ENCODE data around the gene RHCE. TPM values are rescaled to one million over a fixed set of nuclear protein-coding genes. Genes with fewer than 3 reads are reported as not detected.

Gene RHCE
- total RNA-seq, 1 donor from 2014 or later = not detected

DNA sequence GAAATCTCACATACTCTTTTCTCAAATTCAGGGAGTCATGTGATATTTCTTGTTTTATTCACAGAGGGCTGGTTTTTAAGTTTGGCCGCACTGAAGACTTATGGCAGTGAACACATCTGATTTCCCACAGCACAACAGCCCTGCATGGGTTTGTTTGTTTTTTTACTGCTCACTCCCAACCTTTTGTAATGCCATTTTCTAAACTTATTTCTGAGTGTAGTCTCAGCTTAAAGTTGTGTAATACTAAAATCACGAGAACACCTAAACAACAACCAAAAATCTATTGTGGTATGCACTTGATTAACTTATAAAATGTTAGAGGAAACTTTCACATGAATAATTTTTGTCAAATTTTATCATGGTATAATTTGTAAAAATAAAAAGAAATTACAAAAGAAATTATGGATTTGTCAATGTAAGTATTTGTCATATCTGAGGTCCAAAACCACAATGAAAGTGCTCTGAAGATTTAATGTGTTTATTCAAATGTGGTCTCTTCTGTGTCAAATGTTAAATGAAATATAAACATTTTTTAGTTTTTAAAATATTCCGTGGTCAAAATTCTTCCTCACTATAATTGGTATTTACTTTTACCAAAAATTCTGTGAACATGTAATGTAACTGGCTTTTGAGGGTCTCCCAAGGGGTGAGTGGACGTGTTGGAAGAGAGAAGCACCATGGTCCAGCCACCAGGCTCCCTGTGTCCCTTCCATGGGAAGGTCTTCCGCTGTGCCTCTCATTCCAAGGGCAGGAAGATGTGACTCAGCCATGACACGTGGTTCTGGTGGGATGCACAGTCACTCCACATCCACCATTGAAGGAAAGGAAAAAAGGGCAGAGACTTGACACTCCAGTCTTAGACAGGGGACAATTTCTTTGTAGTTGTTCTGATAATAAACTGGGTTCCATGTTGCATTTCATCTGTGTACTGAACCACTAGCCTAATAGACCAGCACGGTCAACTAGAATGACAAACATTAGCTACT is 59.7 kb downstream of the RHCE start:
- Mint-ChIP-seq H3K36me3 (ENCODE audit: low read depth) (peaks cover 48% of the 10 kb centered on the region), H3K27me3 (no peaks in the 10 kb centered on the region), H3K4me1 (no peaks in the 10 kb centered on the region), H3K9me3 (no peaks in the 10 kb centered on the region), H3K27ac (no peak overlapping the region), H3K4me3 (no peak overlapping the region)
- intact Hi-C loops (cut with micrococcal nuclease) = no loop called here
- POLR2A ChIA-PET = no interaction called here
- DNase-seq = no peak
- no peak for ATAC-seq (ENCODE audit: low read depth)
- CTCF ChIA-PET = no interaction called here
- TF ChIP-seq, protein P1, sequence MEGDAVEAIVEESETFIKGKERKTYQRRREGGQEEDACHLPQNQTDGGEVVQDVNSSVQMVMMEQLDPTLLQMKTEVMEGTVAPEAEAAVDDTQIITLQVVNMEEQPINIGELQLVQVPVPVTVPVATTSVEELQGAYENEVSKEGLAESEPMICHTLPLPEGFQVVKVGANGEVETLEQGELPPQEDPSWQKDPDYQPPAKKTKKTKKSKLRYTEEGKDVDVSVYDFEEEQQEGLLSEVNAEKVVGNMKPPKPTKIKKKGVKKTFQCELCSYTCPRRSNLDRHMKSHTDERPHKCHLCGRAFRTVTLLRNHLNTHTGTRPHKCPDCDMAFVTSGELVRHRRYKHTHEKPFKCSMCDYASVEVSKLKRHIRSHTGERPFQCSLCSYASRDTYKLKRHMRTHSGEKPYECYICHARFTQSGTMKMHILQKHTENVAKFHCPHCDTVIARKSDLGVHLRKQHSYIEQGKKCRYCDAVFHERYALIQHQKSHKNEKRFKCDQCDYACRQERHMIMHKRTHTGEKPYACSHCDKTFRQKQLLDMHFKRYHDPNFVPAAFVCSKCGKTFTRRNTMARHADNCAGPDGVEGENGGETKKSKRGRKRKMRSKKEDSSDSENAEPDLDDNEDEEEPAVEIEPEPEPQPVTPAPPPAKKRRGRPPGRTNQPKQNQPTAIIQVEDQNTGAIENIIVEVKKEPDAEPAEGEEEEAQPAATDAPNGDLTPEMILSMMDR (IDR thresholded peaks at IDR 0.05) = no peak

DNA sequence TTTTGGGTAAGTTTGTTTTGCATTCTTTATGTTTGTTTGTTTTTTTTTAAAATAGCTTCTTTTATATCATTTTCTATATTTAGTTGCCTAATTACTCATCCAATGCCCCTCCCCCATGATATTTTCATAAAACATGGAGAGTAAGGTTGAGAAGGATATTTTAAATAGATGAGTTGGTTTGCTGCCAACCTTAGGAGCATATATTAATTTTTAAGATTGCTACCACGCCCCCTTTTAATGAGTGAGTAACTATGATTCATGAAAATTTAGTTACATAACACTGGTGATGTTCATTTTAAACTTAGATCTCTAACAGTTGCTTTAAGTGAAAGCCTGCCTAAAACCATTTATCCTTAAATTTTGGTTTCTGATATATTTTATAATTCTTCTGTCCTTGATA is 63.8 kb downstream of the RHCE start:
- ChIA-PET POLR2A (no interaction called here), CTCF (no interaction called here)
- Mint-ChIP-seq H3K27me3 (no peaks in the 10 kb centered on the region), H3K4me1 (no peaks in the 10 kb centered on the region), H3K27ac (no peak overlapping the region), H3K9me3 (no peaks in the 10 kb centered on the region), H3K4me3 (no peak overlapping the region), H3K36me3 (ENCODE audit: low read depth) (peaks cover 67% of the 10 kb centered on the region)
- ATAC-seq (ENCODE audit: low read depth) = no peak
- TF ChIP-seq, protein P1 (IDR thresholded peaks at IDR 0.05) = no peak
- intact Hi-C loops (cut with micrococcal nuclease) = no loop called here
- no peak for DNase-seq

DNA sequence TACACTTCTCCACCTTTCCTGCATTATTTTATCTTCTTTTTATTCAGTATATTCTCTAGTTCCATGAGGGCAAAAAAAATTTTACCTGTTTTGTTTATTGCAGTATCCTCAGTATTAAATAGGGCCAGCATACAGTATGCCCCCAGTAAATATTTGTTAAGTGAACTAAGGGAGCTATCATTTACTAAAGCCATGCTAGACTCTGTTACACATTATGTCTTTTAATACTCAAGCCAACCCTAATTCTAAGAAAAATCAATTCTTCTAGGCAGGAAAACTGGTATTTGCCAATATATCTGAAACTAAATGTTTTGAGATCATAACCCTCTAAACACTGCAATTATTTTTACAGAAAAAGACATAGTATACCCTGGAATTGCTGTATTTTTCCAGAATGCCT is 64.2 kb downstream of the RHCE start:
- H3K36me3 Mint-ChIP-seq (ENCODE audit: low read depth) = peaks cover 67% of the 10 kb centered on the region
- H3K27ac Mint-ChIP-seq = no peak overlapping the region
- ChIA-PET CTCF (no interaction called here), POLR2A (no interaction called here)
- H3K4me3 Mint-ChIP-seq = no peak overlapping the region
- intact Hi-C loops (cut with micrococcal nuclease) = no loop called here
- no peaks in the 10 kb centered on the region for H3K27me3 Mint-ChIP-seq
- H3K9me3 Mint-ChIP-seq = no peaks in the 10 kb centered on the region
- TF ChIP-seq, protein P1 (IDR thresholded peaks at IDR 0.05) = no peak
- ATAC-seq (ENCODE audit: low read depth) (no peak), DNase-seq (no peak)
- no peaks in the 10 kb centered on the region for H3K4me1 Mint-ChIP-seq

DNA sequence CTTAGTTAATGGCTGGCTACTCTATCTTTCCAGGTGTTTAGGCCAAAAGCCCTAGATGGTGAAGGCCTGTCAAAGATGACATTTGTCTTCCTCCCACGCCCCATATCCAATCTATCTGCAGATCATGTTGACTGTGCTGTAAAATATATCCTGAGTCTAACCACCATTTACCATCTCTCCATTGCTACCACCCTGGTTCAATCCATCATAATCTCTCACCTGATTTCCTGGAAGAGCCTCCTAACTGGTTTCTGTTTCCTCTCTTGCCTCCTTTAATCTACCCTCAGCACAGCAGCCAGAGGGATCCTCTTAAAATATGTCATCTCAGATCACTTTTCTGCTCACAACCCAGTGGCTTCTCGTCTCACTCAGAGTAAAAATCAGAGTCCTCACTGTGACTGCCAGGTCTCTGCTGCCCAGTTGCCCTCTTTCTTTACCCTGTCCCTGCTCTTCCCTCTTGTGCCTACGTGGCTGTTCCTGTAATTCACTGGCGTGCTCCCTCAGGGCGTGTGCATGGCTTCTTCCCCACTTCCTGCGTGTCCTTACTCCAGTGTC is 64.7 kb downstream of the RHCE start:
- peaks cover 62% of the 10 kb centered on the region for H3K36me3 Mint-ChIP-seq (ENCODE audit: low read depth)
- no peaks in the 10 kb centered on the region for H3K27me3 Mint-ChIP-seq
- TF ChIP-seq, protein P1 (IDR thresholded peaks at IDR 0.05) = no peak
- intact Hi-C loops (cut with micrococcal nuclease) = no loop called here
- ChIA-PET POLR2A (no interaction called here), CTCF (no interaction called here)
- no peaks in the 10 kb centered on the region for H3K9me3 Mint-ChIP-seq
- no peak overlapping the region for H3K4me3 Mint-ChIP-seq
- no peaks in the 10 kb centered on the region for H3K4me1 Mint-ChIP-seq
- DNase-seq (no peak), ATAC-seq (ENCODE audit: low read depth) (no peak)
- no peak overlapping the region for H3K27ac Mint-ChIP-seq

DNA sequence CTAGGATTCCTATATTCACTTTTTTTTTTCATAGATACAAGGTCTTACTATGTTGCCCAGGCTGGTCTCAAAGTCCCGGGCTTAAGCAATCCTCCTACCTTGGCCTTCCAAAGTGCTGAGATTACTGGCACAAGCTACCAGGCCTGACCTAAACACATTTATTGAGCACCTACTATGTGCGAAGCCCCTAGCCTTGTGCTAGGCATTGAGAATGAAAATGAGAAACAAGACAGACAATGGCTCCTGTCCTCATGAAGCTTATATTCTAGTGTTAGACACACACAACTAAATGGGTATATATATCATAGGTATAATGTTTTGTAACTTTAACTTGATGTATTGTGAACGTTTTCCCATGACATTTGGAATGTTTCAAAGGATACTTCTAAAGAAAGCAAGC is 71.0 kb downstream of the RHCE start:
- Mint-ChIP-seq H3K4me3 (no peak overlapping the region), H3K27me3 (no peaks in the 10 kb centered on the region), H3K36me3 (ENCODE audit: low read depth) (peaks cover 51% of the 10 kb centered on the region), H3K27ac (no peak overlapping the region), H3K9me3 (no peaks in the 10 kb centered on the region), H3K4me1 (no peaks in the 10 kb centered on the region)
- DNase-seq (no peak), ATAC-seq (ENCODE audit: low read depth) (no peak)
- ChIA-PET POLR2A (interaction anchor here (1.2 kb wide), 1 partner anchor 11 kb away, joined by 3 read pairs; no protein-coding TSS in a partner anchor), CTCF (no interaction called here)
- intact Hi-C loops (cut with micrococcal nuclease) = no loop called here
- TF ChIP-seq, protein P1 (IDR thresholded peaks at IDR 0.05) = no peak

All from activated B cell treated with CpG ODN at 0.5 μM for 24 hours (primary cell).